Thyroid gland (tissue), 4 donors: ENCODE measurements around the gene TNNC1.

ENCODE experiments used
- POLR2A ChIP-seq, 2 donors: fragments of 450-650 bp; IDR thresholded peaks; one replicate each; pipeline ENCODE4 v1.6.1; 2017; ENCODE audit warnings: antibody characterized with exemption in 2 of 2, mild to moderate bottlenecking in 2 of 2, moderate library complexity in 1 of 2
- TF ChIP-seq, protein P1 (sequence below), 6 experiments: fragments of 200-600 bp in 3 of 6; fragments of 450-650 bp in 3 of 6; sonication (generic) in 3 of 6; IDR thresholded peaks; one replicate each; pipeline ENCODE4 v1.5.1; 2016 to 2019; ENCODE audit warnings: antibody characterized with exemption in 6 of 6, mild to moderate bottlenecking in 2 of 6, inconsistent platforms in 1 of 6, moderate library complexity in 1 of 6

DNA sequence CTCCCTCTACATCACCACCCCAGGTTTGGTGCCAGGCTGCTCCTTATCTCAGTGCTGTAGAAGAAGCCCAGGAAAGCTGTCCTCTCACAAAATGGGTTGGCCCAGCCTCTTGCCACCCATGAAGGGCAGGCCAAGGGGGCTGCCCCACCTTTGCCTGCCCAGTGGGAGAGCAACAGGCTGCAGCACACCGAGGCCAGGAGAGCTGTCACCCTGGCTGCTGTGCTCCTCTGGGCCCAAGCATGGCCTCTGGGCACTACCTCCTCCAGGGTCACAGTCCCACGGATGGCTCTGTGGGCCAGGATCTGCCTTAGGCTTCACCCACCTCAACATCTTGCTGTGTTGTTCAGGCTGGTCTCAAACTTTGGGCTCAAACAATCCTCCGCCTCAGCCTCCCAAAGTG, 34.9 kb upstream of the TNNC1 start:
- TF ChIP-seq, protein P1, sequence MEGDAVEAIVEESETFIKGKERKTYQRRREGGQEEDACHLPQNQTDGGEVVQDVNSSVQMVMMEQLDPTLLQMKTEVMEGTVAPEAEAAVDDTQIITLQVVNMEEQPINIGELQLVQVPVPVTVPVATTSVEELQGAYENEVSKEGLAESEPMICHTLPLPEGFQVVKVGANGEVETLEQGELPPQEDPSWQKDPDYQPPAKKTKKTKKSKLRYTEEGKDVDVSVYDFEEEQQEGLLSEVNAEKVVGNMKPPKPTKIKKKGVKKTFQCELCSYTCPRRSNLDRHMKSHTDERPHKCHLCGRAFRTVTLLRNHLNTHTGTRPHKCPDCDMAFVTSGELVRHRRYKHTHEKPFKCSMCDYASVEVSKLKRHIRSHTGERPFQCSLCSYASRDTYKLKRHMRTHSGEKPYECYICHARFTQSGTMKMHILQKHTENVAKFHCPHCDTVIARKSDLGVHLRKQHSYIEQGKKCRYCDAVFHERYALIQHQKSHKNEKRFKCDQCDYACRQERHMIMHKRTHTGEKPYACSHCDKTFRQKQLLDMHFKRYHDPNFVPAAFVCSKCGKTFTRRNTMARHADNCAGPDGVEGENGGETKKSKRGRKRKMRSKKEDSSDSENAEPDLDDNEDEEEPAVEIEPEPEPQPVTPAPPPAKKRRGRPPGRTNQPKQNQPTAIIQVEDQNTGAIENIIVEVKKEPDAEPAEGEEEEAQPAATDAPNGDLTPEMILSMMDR (IDR thresholded peaks at IDR 0.05), result no peak
- TF ChIP-seq POLR2A (IDR thresholded peaks at IDR 0.05), result no peak
